Measurements from ENCODE around the gene CTSS. TPM values are rescaled to one million over a fixed set of nuclear protein-coding genes. Genes with fewer than 3 reads are reported as not detected.

The CTSS gene
- total and polyA plus RNA-seq, 10 donors, result 117 to 685 (median 587) TPM

- no peak for DNase-seq
- Histone ChIP-seq H3K27ac (no peak overlapping the region), H3K9me3 (no peaks in the 10 kb centered on the region), H3K4me1 (peaks cover 6 to 28% (median 12%) of the 10 kb centered on the region in 6 donors), H3K36me3 (peaks cover 0 to 39% (median 4%) of the 10 kb centered on the region in 6 donors), H3K27me3 (replicated peaks in 1 of 7) (no peaks in the 10 kb centered on the region), H3K4me3 (no peak overlapping the region)
- TF ChIP-seq CTCF (IDR thresholded peaks at IDR 0.05 in 8 of 11, conservative IDR thresholded peaks at IDR 0.05 in 3 of 11) (no peak), POLR2A (IDR thresholded peaks at IDR 0.05) (no peak), POLR2AphosphoS5 (IDR thresholded peaks at IDR 0.05) (no peak)
- intact Hi-C loops (cut with DNase I; ENCODE audit: low total_unique reads), result no loop called here
- WGBS, 5 donors, result 91 to 98% (median 93%) methylated on average over 4 of the region's 4 CpGs
These were observed 40.3 kb upstream of the CTSS start for GRCh38 chr1:150805899-150806298.

DNA sequence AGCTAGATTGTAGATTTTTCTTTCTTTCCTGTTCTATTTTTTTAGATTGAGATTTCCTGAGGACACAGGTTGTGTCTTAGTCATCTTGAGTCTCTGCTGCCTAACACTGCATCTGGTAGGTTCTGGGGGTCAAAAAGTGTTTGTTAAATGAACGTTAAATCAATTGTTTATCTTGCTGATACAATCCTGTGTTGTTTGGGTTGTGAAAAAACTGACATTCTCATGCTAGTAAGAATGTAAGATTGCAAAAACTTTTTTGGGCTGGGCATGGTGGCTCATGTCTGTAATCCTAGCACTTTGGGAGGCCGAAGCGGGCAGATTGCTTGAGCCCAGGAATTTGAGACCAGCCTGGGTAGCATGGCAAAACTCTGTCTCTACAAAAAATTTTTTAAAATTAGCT, 39.1 kb upstream of the CTSS start:
- H3K27ac ChIP-seq, result no peak overlapping the region
- peaks cover 0 to 38% (median 0%) of the 10 kb centered on the region in 6 donors for H3K36me3 ChIP-seq
- no peak for TF ChIP-seq POLR2A (IDR thresholded peaks at IDR 0.05)
- no peak for TF ChIP-seq CTCF (IDR thresholded peaks at IDR 0.05 in 8 of 11, conservative IDR thresholded peaks at IDR 0.05 in 3 of 11)
- TF ChIP-seq POLR2AphosphoS5 (IDR thresholded peaks at IDR 0.05), result no peak
- peaks cover 6 to 28% (median 12%) of the 10 kb centered on the region in 6 donors for H3K4me1 ChIP-seq
- DNase-seq, result no peak
- intact Hi-C loops (cut with DNase I; ENCODE audit: low total_unique reads), result no loop called here
- H3K4me3 ChIP-seq, result no peak overlapping the region
- H3K27me3 ChIP-seq (replicated peaks in 1 of 7), result no peaks in the 10 kb centered on the region
- WGBS, 5 donors, result 85 to 94% (median 93%) methylated on average over 3 of the region's 3 CpGs
- no peaks in the 10 kb centered on the region for H3K9me3 ChIP-seq

DNA sequence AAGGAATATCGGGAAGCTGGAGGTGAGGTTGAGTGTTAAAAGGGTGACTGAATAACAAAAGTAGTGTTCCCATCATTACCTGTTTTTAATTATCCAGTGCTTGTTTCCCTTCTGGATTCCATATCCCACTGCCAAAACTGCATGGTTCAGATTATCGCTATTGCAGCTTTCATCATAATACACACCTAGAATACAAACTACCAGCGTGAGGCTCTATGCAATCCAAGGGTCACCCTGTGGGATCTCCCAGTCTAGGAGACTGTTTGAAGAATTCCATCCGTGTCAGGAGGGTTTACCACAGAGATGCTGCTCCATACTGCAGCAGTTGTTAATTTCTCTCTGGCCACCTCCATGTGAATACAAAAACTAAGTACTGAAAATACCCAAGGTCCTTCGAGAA, 33.5 kb upstream of the CTSS start:
- H3K4me3 ChIP-seq, result no peak overlapping the region
- no peak overlapping the region for H3K27ac ChIP-seq
- peaks cover 0 to 86% (median 26%) of the 10 kb centered on the region in 6 donors for H3K36me3 ChIP-seq
- H3K4me1 ChIP-seq, result peaks cover 0 to 5% (median 0%) of the 10 kb centered on the region in 6 donors
- WGBS, 5 donors, result 93 to 97% (median 96%) methylated on average over 5 of the region's 5 CpGs
- H3K27me3 ChIP-seq (replicated peaks in 1 of 7), result no peaks in the 10 kb centered on the region
- no peak for TF ChIP-seq POLR2A (IDR thresholded peaks at IDR 0.05)
- no peak for TF ChIP-seq POLR2AphosphoS5 (IDR thresholded peaks at IDR 0.05)
- TF ChIP-seq CTCF (IDR thresholded peaks at IDR 0.05 in 8 of 11, conservative IDR thresholded peaks at IDR 0.05 in 3 of 11), result no peak
- intact Hi-C loops (cut with DNase I; ENCODE audit: low total_unique reads), result no loop called here
- H3K9me3 ChIP-seq, result no peaks in the 10 kb centered on the region
- no peak for DNase-seq

DNA sequence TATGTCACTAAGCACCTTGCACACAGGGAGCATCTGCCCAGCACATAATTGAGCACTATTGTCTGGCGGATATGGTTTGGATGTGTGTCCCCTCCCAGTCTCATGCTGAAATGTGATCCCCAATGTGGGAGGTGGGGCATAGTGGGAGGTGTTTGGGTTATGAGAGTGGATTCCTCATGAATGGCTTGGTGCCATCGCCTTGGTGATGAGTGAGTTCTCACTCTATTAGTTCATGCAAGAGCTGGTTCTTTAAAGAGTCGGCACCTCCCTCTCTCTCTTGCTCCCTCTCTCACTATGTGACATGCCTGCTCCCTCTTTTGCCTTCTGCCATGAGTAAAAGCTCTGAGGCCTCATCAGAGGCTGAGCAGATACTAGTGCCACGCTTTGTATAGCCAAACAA, 32.9 kb upstream of the CTSS start:
- Histone ChIP-seq H3K27ac (no peak overlapping the region), H3K27me3 (replicated peaks in 1 of 7) (no peaks in the 10 kb centered on the region), H3K4me1 (peaks cover 0 to 8% (median 0%) of the 10 kb centered on the region in 6 donors), H3K36me3 (peaks cover 0 to 80% (median 26%) of the 10 kb centered on the region in 6 donors), H3K9me3 (no peaks in the 10 kb centered on the region), H3K4me3 (no peak overlapping the region)
- WGBS, 5 donors, result 83 to 98% (median 88%) methylated on average over 4 of the region's 4 CpGs
- DNase-seq, result no peak
- no peak for TF ChIP-seq POLR2A (IDR thresholded peaks at IDR 0.05)
- no peak for TF ChIP-seq POLR2AphosphoS5 (IDR thresholded peaks at IDR 0.05)
- TF ChIP-seq CTCF (IDR thresholded peaks at IDR 0.05 in 8 of 11, conservative IDR thresholded peaks at IDR 0.05 in 3 of 11), result no peak
- intact Hi-C loops (cut with DNase I; ENCODE audit: low total_unique reads), result no loop called here
